Keratinocyte (primary cell): ENCODE measurements around the gene OXSR1. TPM values are rescaled to one million over a fixed set of nuclear protein-coding genes. Genes with fewer than 3 reads are reported as not detected.

Experiments
- DNase-seq: peaks from one replicate; pipeline ENCODE4 v3.0.0-alpha.2; 2011; ENCODE audit warnings: low read depth, missing footprints, low spot score
- FAIRE-seq: peaks from 2 replicates; lab custom pipeline; 2011; peaks lifted over from hg19 to GRCh38; lab: Jason Lieb, UNC
- H2AFZ ChIP-seq: 2 replicates; pipeline ENCODE4 v1.6.0; 2012; ENCODE audit warnings: low read length, control low read depth, inconsistent platforms; ENCODE audit not compliant: control insufficient read depth
- H3K27ac ChIP-seq: 2 replicates; pipeline ENCODE4 v1.5.1; 2011; ENCODE audit warnings: low read length; ENCODE audit not compliant: control insufficient read depth, insufficient read depth
- H3K27me3 ChIP-seq: 3 replicates; pipeline ENCODE4 v1.6.0; 2011; ENCODE audit warnings: low read length; ENCODE audit not compliant: control insufficient read depth, insufficient read depth; ENCODE audit errors: extremely low read depth
- H3K36me3 ChIP-seq, 2 experiments: 2 replicates in 1 of 2; 3 replicates in 1 of 2; pipeline ENCODE4 v1.5.1; 2011; ENCODE audit warnings: low read length in 2 of 2, mild to moderate bottlenecking in 1 of 2; ENCODE audit not compliant: control insufficient read depth in 2 of 2, insufficient read depth in 2 of 2; ENCODE audit errors: extremely low read depth in 1 of 2
- H3K4me1 ChIP-seq: 3 replicates; pipeline ENCODE4 v1.5.1; 2011; ENCODE audit warnings: low read length; ENCODE audit not compliant: control insufficient read depth, insufficient read depth; ENCODE audit errors: extremely low read depth
- H3K4me2 ChIP-seq: 3 replicates; pipeline ENCODE4 v1.6.0; 2011; ENCODE audit warnings: low read depth, low read length; ENCODE audit not compliant: control insufficient read depth, insufficient read depth; ENCODE audit errors: extremely low read depth
- H3K4me3 ChIP-seq, 3 experiments: fragments of 200-600 bp in 1 of 3; sonication (generic) in 1 of 3; 2 replicates in 2 of 3; 3 replicates in 1 of 3; pipeline ENCODE4 v1.5.1; 2011 to 2016; ENCODE audit warnings: low read length in 3 of 3, mild to moderate bottlenecking in 3 of 3, control low read depth in 2 of 3, inconsistent platforms in 1 of 3, low read depth in 1 of 3, mixed read lengths in 1 of 3, mixed run types in 1 of 3, moderate library complexity in 1 of 3; ENCODE audit not compliant: control insufficient read depth in 2 of 3, insufficient read depth in 2 of 3; ENCODE audit errors: extremely low read depth in 1 of 3
- H3K79me2 ChIP-seq: 2 replicates; pipeline ENCODE4 v1.6.0; 2012; ENCODE audit warnings: low read length; ENCODE audit not compliant: control insufficient read depth, insufficient read depth
- H3K9ac ChIP-seq: 3 replicates; pipeline ENCODE4 v1.6.0; 2011; ENCODE audit warnings: low read length; ENCODE audit not compliant: control insufficient read depth, insufficient read depth; ENCODE audit errors: extremely low read depth
- H3K9me1 ChIP-seq: 3 replicates; pipeline ENCODE4 v1.6.0; 2011; ENCODE audit warnings: low read length; ENCODE audit not compliant: control insufficient read depth, insufficient read depth; ENCODE audit errors: extremely low read depth
- H3K9me3 ChIP-seq: 2 replicates; pipeline ENCODE4 v1.5.1; 2012; ENCODE audit warnings: low read depth, low read length; ENCODE audit not compliant: control insufficient read depth
- H4K20me1 ChIP-seq: 3 replicates; pipeline ENCODE4 v1.6.0; 2011; ENCODE audit warnings: low read length; ENCODE audit not compliant: control insufficient read depth, insufficient read depth; ENCODE audit errors: extremely low read depth
- CTCF ChIP-seq, 3 experiments: IDR thresholded peaks in 1 of 3; conservative IDR thresholded peaks in 1 of 3; optimal IDR thresholded peaks in 1 of 3; 2 replicates in 2 of 3; 3 replicates in 1 of 3; pipeline versions ENCODE3 to v1.5.1; 2011; ENCODE audit warnings: low read length in 3 of 3, mild to moderate bottlenecking in 3 of 3, moderate library complexity in 2 of 3, control low read depth in 1 of 3, inconsistent platforms in 1 of 3; ENCODE audit not compliant: insufficient read depth in 2 of 3; ENCODE audit errors: extremely low read depth in 1 of 3
- EZH2 ChIP-seq: IDR thresholded peaks from one replicate; pipeline ENCODE4 v1.6.1; 2012; ENCODE audit warnings: inconsistent platforms, mild to moderate bottlenecking, low read length, moderate library complexity
- dilution Hi-C: fragments of 300-500 bp; cut with MboI; formaldehyde crosslinking; loops from one replicate; pipeline ENCODE4 v1.7.0; 2020; ENCODE audit warnings: low sequenced_read_pairs; ENCODE audit not compliant: extremely low pct_ligation_motif_present
- polyA plus RNA-seq, 5 experiments: library from polyadenylated mRNA; depleted of rRNA in 3 of 5; stranded (reverse) in 3 of 5; stranded (forward) in 1 of 5; unstranded in 1 of 5; fragments of >200 nt; gene quantifications; 1 replicate in 1 of 5; 2 replicates in 3 of 5; 3 replicates in 1 of 5; pipeline versions ENCODE4 v1.2.1 to v1.2.3, GENCODE V29; 2011 to 2012; ENCODE audit warnings: missing spikeins in 2 of 5, low read depth in 1 of 5, low replicate concordance in 1 of 5

OXSR1 gene
- polyA plus RNA-seq, 1 donor (not counting 4 experiments of a cell fraction or from before 2014, with no cell fraction given), result 77.0 TPM

GRCh38 chr3:38205472-38205805, 40.1 kb downstream of the OXSR1 start:
- H3K9ac ChIP-seq, result no peak overlapping the region
- no peaks in the 10 kb centered on the region for H3K4me1 ChIP-seq
- no peak overlapping the region for H3K27ac ChIP-seq
- FAIRE-seq (no peak), DNase-seq (no peak)
- TF ChIP-seq EZH2, result no peak
- TF ChIP-seq CTCF (optimal IDR thresholded peaks at IDR 0.05 in 1 of 3, IDR thresholded peaks at IDR 0.05 in 1 of 3, conservative IDR thresholded peaks at IDR 0.05 in 1 of 3; ENCODE audit: extremely low read depth in 1 of 3, insufficient read depth in 2 of 3, low read length in 3 of 3), result no peak
- H3K9me3 ChIP-seq, result no peaks in the 10 kb centered on the region
- H4K20me1 ChIP-seq, result peaks cover 15% of the 10 kb centered on the region
- H3K79me2 ChIP-seq, result peaks cover 91% of the 10 kb centered on the region
- H3K27me3 ChIP-seq, result no peaks in the 10 kb centered on the region
- H2AFZ ChIP-seq, result no peak overlapping the region
- dilution Hi-C loops, result no loop called here
- H3K36me3 ChIP-seq, result peaks cover 13 to 14% of the 10 kb centered on the region in 2 experiments
- no peak overlapping the region for H3K4me2 ChIP-seq
- peaks cover 3% of the 10 kb centered on the region for H3K9me1 ChIP-seq
- H3K4me3 ChIP-seq, result no peak overlapping the region

GRCh38 chr3:38207254-38208003, 42.1 kb downstream of the OXSR1 start:
- Histone ChIP-seq H3K36me3 (peaks cover 11 to 13% of the 10 kb centered on the region in 2 experiments), H3K4me1 (no peaks in the 10 kb centered on the region), H2AFZ (no peak overlapping the region), H3K27ac (no peak overlapping the region), H3K4me2 (no peak overlapping the region), H3K27me3 (no peaks in the 10 kb centered on the region), H3K4me3 (no peak overlapping the region), H4K20me1 (peaks cover 21% of the 10 kb centered on the region), H3K9ac (no peak overlapping the region), H3K79me2 (peaks cover 94% of the 10 kb centered on the region), H3K9me3 (no peaks in the 10 kb centered on the region), H3K9me1 (peaks cover 5% of the 10 kb centered on the region)
- TF ChIP-seq CTCF (optimal IDR thresholded peaks at IDR 0.05 in 1 of 3, IDR thresholded peaks at IDR 0.05 in 1 of 3, conservative IDR thresholded peaks at IDR 0.05 in 1 of 3; ENCODE audit: extremely low read depth in 1 of 3, insufficient read depth in 2 of 3, low read length in 3 of 3) (no peak), EZH2 (no peak)
- FAIRE-seq (no peak), DNase-seq (no peak)
- dilution Hi-C loops, result no loop called here
